A673 (cell line): Measurements from ENCODE around the gene ITGA6. TPM values are rescaled to one million over a fixed set of nuclear protein-coding genes. Genes with fewer than 3 reads are reported as not detected.

ENCODE experiments used
- BruUV-seq: library from RNA; stranded (reverse); fragments of 400-500 nt; replicated peaks from 2 replicates; lab custom pipeline; 2021; lab: Mats Ljungman, UMichigan
- CTCF ChIA-PET: fragments of 300-600 bp; sonication (Branson Sonifier 250); formaldehyde crosslinking; loops from one replicate; lab custom pipeline; 2022; ENCODE audit warnings: antibody characterized with exemption; lab: Charles Lee
- POLR2A ChIA-PET: fragments of 300-600 bp; sonication (Branson Sonifier 250); formaldehyde crosslinking; loops from one replicate; lab custom pipeline; 2022; ENCODE audit warnings: antibody characterized with exemption; ENCODE audit not compliant: low non-redundant PET; lab: Charles Lee
- DNase-seq: peaks from one replicate; pipeline ENCODE4 v3.0.0-alpha.2; 2015; ENCODE audit warnings: low spot score
- H3K27ac ChIP-seq: fragments of 200-600 bp; sonication (generic); 2 replicates; pipeline ENCODE4 v1.5.1; 2016; ENCODE audit warnings: mixed run types, low read depth, mild to moderate bottlenecking, mixed read lengths, antibody characterized with exemption, low read length; ENCODE audit not compliant: poor library complexity, severe bottlenecking
- H3K27me3 ChIP-seq: fragments of 200-600 bp; sonication (generic); replicated peaks from 2 replicates; pipeline ENCODE4 v1.6.1; 2017; ENCODE audit warnings: mixed run types, low read depth, mild to moderate bottlenecking, mixed read lengths, antibody characterized with exemption, low read length; ENCODE audit not compliant: insufficient read depth, poor library complexity
- H3K36me3 ChIP-seq: fragments of 200-600 bp; sonication (generic); 2 replicates; pipeline ENCODE4 v1.6.1; 2016; ENCODE audit warnings: mixed run types, mild to moderate bottlenecking, mixed read lengths, antibody characterized with exemption, low read length; ENCODE audit not compliant: insufficient read depth, poor library complexity, severe bottlenecking
- H3K4me1 ChIP-seq: fragments of 200-600 bp; sonication (generic); 2 replicates; pipeline ENCODE4 v1.6.1; 2017; ENCODE audit warnings: mixed run types, mild to moderate bottlenecking, mixed read lengths, antibody characterized with exemption, low read length; ENCODE audit not compliant: insufficient read depth, poor library complexity, severe bottlenecking
- H3K4me3 ChIP-seq: fragments of 200-600 bp; sonication (generic); 2 replicates; pipeline ENCODE4 v1.5.1; 2016; ENCODE audit warnings: low read depth, mixed run types, mild to moderate bottlenecking, mixed read lengths, low read length; ENCODE audit not compliant: poor library complexity, severe bottlenecking
- H3K9me3 ChIP-seq: fragments of 200-600 bp; sonication (generic); 2 replicates; pipeline ENCODE4 v1.6.1; 2016; ENCODE audit warnings: mixed run types, low read depth, mild to moderate bottlenecking, mixed read lengths, antibody characterized with exemption, low read length; ENCODE audit not compliant: poor library complexity, severe bottlenecking
- EZH2 ChIP-seq: fragments of 200-600 bp; sonication (generic); IDR thresholded peaks from 2 replicates; pipeline ENCODE4 v1.6.1; 2017; ENCODE audit warnings: borderline replicate concordance, low read depth, mild to moderate bottlenecking, mixed read lengths, antibody characterized with exemption, low read length; ENCODE audit not compliant: poor library complexity, severe bottlenecking
- intact Hi-C: fragments of 100-400 bp; cut with micrococcal nuclease; formaldehyde crosslinking; loops from one replicate; pipeline ENCODE4 v1.10.0; 2022; ENCODE audit not compliant: unreplicated experiment
- total RNA-seq: library from RNA; stranded (reverse); gene quantifications from 2 replicates; pipeline ENCODE4 v1.2.3, GENCODE V29; 2021
- TF ChIP-seq, protein P1 (sequence below): fragments of 300-800, 200-600 bp; sonication (generic); conservative IDR thresholded peaks from 2 replicates; pipeline ENCODE4 v1.5.1; 2017; ENCODE audit warnings: low read depth, mild to moderate bottlenecking, antibody characterized with exemption, low read length, moderate library complexity, mixed read lengths

Gene ITGA6
- total RNA-seq, 1 experiment from 2014 or later: 7.7 TPM

DNA sequence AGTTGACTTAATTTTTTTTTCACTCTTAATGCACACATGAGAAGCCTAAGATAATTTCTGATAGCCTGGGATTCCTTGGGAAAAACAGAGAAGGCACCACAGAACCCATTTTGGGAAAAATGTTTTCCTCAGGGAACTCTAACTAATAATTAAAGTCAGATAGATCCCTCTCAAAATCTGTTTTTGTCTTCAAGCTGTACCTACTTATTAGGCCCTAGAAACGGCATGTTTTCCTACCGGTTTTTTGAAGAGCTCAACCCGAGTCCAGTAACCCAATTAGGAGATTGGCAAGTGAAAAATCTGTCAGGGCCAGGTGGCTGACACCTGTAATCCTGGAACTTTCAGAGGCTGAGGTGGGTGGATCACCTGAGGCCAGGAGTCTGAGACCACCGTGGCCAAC lies 112.4 kb downstream of the ITGA6 start:
- H3K9me3 ChIP-seq: peaks cover 13% of the 10 kb centered on the region
- H3K27me3 ChIP-seq: no peaks in the 10 kb centered on the region
- no peaks in the 10 kb centered on the region for H3K36me3 ChIP-seq
- no peak overlapping the region for H3K27ac ChIP-seq
- no TSS peak for BruUV-seq
- no peaks in the 10 kb centered on the region for H3K4me1 ChIP-seq
- no peak overlapping the region for H3K4me3 ChIP-seq
- POLR2A ChIA-PET: interaction anchor here (0.5 kb wide), 1 partner anchor 79 kb away, joined by 3 read pairs; no protein-coding TSS in a partner anchor
- CTCF ChIA-PET: interaction anchor here (0.5 kb wide), 1 partner anchor 720 kb away, joined by 3 read pairs; no protein-coding TSS in a partner anchor
- intact Hi-C loops: no loop called here
- no peak for TF ChIP-seq EZH2
- TF ChIP-seq, protein P1, sequence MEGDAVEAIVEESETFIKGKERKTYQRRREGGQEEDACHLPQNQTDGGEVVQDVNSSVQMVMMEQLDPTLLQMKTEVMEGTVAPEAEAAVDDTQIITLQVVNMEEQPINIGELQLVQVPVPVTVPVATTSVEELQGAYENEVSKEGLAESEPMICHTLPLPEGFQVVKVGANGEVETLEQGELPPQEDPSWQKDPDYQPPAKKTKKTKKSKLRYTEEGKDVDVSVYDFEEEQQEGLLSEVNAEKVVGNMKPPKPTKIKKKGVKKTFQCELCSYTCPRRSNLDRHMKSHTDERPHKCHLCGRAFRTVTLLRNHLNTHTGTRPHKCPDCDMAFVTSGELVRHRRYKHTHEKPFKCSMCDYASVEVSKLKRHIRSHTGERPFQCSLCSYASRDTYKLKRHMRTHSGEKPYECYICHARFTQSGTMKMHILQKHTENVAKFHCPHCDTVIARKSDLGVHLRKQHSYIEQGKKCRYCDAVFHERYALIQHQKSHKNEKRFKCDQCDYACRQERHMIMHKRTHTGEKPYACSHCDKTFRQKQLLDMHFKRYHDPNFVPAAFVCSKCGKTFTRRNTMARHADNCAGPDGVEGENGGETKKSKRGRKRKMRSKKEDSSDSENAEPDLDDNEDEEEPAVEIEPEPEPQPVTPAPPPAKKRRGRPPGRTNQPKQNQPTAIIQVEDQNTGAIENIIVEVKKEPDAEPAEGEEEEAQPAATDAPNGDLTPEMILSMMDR: no peak
- no peak for DNase-seq

DNA sequence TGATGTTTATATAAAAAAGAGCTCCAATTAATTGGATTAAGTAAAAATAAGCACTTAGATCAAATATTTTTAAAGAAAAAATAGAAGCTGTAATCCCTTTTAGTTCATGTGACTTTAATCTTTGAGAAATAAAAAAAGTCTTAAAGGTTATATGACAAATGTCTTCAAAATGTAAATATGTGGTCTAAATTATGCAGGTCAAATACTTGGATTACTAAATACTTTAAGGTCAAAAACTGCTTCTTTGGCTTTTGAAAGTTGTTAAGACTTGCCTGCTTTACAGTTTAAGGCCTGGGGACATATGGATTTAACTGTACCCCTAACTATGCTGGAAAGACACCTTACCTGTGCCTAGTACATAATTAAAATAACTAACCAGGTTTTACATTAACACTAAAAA lies 113.0 kb downstream of the ITGA6 start:
- H3K4me1 ChIP-seq: no peaks in the 10 kb centered on the region
- no peak for DNase-seq
- TF ChIP-seq EZH2: no peak
- TF ChIP-seq, protein P1: no peak
- no peaks in the 10 kb centered on the region for H3K36me3 ChIP-seq
- peaks cover 13% of the 10 kb centered on the region for H3K9me3 ChIP-seq
- no peaks in the 10 kb centered on the region for H3K27me3 ChIP-seq
- no TSS peak for BruUV-seq
- H3K4me3 ChIP-seq: no peak overlapping the region
- no peak overlapping the region for H3K27ac ChIP-seq
- POLR2A ChIA-PET: no interaction called here
- intact Hi-C loops: no loop called here
- CTCF ChIA-PET: no interaction called here

DNA sequence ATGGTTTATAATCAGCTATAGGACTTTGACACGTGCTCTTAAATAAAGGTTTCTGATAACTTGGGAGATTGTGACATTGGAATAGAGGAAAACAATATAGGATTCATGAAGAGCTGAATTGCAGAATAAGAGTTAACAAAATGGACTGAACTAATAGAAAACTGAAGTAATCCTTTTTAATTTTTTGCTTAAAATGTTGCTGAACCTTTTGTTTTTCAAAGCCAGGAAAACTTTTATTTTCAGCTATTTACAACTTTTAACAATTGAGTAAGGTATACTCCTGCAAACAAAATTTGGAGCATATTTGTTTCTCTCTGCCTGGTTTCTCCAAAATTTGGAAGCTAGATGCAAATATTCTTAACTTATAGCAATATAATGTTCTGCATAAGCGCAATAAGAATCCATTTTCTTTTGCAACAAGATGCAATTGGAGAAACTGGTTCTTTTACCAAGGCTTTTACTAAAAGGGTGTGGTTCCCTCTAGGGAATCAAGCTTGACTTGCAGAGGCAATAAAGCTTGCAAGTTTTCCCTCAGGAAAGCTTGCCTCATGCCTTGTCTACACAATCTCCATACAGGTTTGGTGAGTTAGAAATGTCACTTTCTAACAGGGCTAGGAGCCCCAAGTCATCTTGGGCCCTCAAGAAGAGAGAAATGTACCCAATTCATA lies 118.2 kb downstream of the ITGA6 start:
- TF ChIP-seq, protein P1: no peak
- Histone ChIP-seq H3K27me3 (no peaks in the 10 kb centered on the region), H3K4me3 (no peak overlapping the region), H3K36me3 (no peaks in the 10 kb centered on the region), H3K9me3 (peaks cover 1% of the 10 kb centered on the region), H3K4me1 (no peaks in the 10 kb centered on the region), H3K27ac (no peak overlapping the region)
- CTCF ChIA-PET: no interaction called here
- intact Hi-C loops: no loop called here
- no TSS peak for BruUV-seq
- DNase-seq: no peak
- POLR2A ChIA-PET: no interaction called here
